Suppressor macrophage treated with lipopolysaccharide for 1 hour (primary cell): ENCODE results near the gene KIF2A.
"Not testable (repeated sequence)": the region's sequence is repeated elsewhere in the genome, so short reads cannot be mapped to it uniquely, and the experiment has no call there.

Experiments used
- DNase-seq, 3 donors: peaks; one replicate each; pipeline ENCODE4 v3.0.0-alpha.2; 2020 to 2022

KIF2A gene

GRCh38 chr5:62305715-62306322 is at the start of gene KIF2A:
KIF2A (plus strand) TSS chr5:62306206; CDS start chr5:62306473, 267 bp downstream.
- peak; percentile 96 to 99 (median 97) for DNase-seq

GRCh38 chr5:62257020-62257367 is 49.0 kb upstream of the KIF2A start:
- DNase-seq, result no peak

- no peak for DNase-seq
These were observed 47.4 kb upstream of the KIF2A start for GRCh38 chr5:62258654-62259053.

GRCh38 chr5:62259699-62260250 is 46.2 kb upstream of the KIF2A start:
- peak in 1 of 3 donors; percentile 5 for DNase-seq

- DNase-seq, result no peak
These were observed 45.5 kb upstream of the KIF2A start for GRCh38 chr5:62260513-62260912.

- no peak for DNase-seq
These were observed 42.6 kb upstream of the KIF2A start for GRCh38 chr5:62263401-62263800.

- no peak for DNase-seq
These were observed 40.3 kb upstream of the KIF2A start for GRCh38 chr5:62265648-62266112.

GRCh38 chr5:62266573-62266972 is 39.4 kb upstream of the KIF2A start:
- DNase-seq, result no peak

GRCh38 chr5:62268234-62268633 is 37.8 kb upstream of the KIF2A start:
- peak; percentile 40 to 64 (median 49) for DNase-seq

GRCh38 chr5:62268792-62269191 is 37.2 kb upstream of the KIF2A start:
- DNase-seq, result no peak

GRCh38 chr5:62271370-62271769 is 34.6 kb upstream of the KIF2A start:
- DNase-seq, result no peak

GRCh38 chr5:62271870-62272269 is 34.1 kb upstream of the KIF2A start:
- DNase-seq, result no peak

GRCh38 chr5:62273687-62274086 is 32.3 kb upstream of the KIF2A start:
- DNase-seq, result no peak

- DNase-seq, result no peak
These were observed 30.4 kb upstream of the KIF2A start for GRCh38 chr5:62275581-62275980.

GRCh38 chr5:62281411-62281810 is 24.6 kb upstream of the KIF2A start:
- no peak for DNase-seq

GRCh38 chr5:62282064-62282463 is 23.9 kb upstream of the KIF2A start:
- DNase-seq, result peak; percentile 50 to 54 (median 53)

GRCh38 chr5:62283005-62283404 is 23.0 kb upstream of the KIF2A start:
- no peak for DNase-seq

- no peak for DNase-seq
These were observed 22.1 kb upstream of the KIF2A start for GRCh38 chr5:62283861-62284260.

GRCh38 chr5:62284946-62285891 is 20.8 kb upstream of the KIF2A start:
- DNase-seq, result peak; percentile 70 to 81 (median 74)

GRCh38 chr5:62286834-62287233 is 19.2 kb upstream of the KIF2A start:
- no peak for DNase-seq

GRCh38 chr5:62287237-62287636 is 18.8 kb upstream of the KIF2A start:
- peak; percentile 42 to 61 (median 60) for DNase-seq

- DNase-seq, result no peak
These were observed 17.9 kb upstream of the KIF2A start for GRCh38 chr5:62288118-62288517.

- peak in 1 of 3 donors; percentile 26 for DNase-seq
These were observed 16.2 kb upstream of the KIF2A start for GRCh38 chr5:62289813-62290212.

- not testable (repeated sequence) for DNase-seq
These were observed 14.2 kb upstream of the KIF2A start for GRCh38 chr5:62291829-62292228.
